Mesenchymal stem cell (in vitro differentiated cells and primary cell): ENCODE results near the gene GMPPB.
"Not testable (repeated sequence)": the region's sequence is repeated elsewhere in the genome, so short reads cannot be mapped to it uniquely, and the experiment has no call there.

Source experiments
- DNase-seq: peaks from one replicate; pipeline ENCODE4 v3.0.0-alpha.2; 2013
- H2AFZ ChIP-seq: one replicate; pipeline ENCODE4 v1.6.1; 2013; ENCODE audit warnings: low read depth, mild to moderate bottlenecking, control low read depth, inconsistent platforms, low read length, moderate library complexity
- H2AK5ac ChIP-seq: 2 replicates; pipeline ENCODE4 v1.6.1; 2013; ENCODE audit warnings: low read length, moderate library complexity, mild to moderate bottlenecking, inconsistent platforms; ENCODE audit not compliant: severe bottlenecking
- H2BK120ac ChIP-seq: one replicate; pipeline ENCODE4 v1.6.1; 2013; ENCODE audit warnings: low read depth, mild to moderate bottlenecking, inconsistent platforms, low read length, moderate library complexity
- H2BK12ac ChIP-seq, 2 experiments: one replicate each; pipeline ENCODE4 v1.6.1; 2013; ENCODE audit warnings: inconsistent platforms in 2 of 2, low read length in 2 of 2, mild to moderate bottlenecking in 2 of 2, moderate library complexity in 2 of 2, control low read depth in 1 of 2
- H2BK15ac ChIP-seq: one replicate; pipeline ENCODE4 v1.6.1; 2013; ENCODE audit warnings: mild to moderate bottlenecking, low read depth, inconsistent platforms; ENCODE audit not compliant: poor library complexity, severe bottlenecking
- H2BK5ac ChIP-seq: 2 replicates; pipeline ENCODE4 v1.6.1; 2013; ENCODE audit warnings: low read depth, mild to moderate bottlenecking, low read length, control low read depth, inconsistent platforms; ENCODE audit not compliant: poor library complexity, severe bottlenecking
- H3K14ac ChIP-seq, 2 experiments: one replicate each; pipeline ENCODE4 v1.6.1; 2013; ENCODE audit warnings: inconsistent platforms in 2 of 2, low read length in 2 of 2, control low read depth in 1 of 2, mild to moderate bottlenecking in 1 of 2, moderate library complexity in 1 of 2
- H3K18ac ChIP-seq, 2 experiments: one replicate each; pipeline ENCODE4 v1.6.1; 2013; ENCODE audit warnings: inconsistent platforms in 2 of 2, low read length in 2 of 2, control low read depth in 1 of 2, low read depth in 1 of 2, mild to moderate bottlenecking in 1 of 2
- H3K23ac ChIP-seq, 2 experiments: one replicate each; pipeline ENCODE4 v1.6.1; 2013; ENCODE audit warnings: inconsistent platforms in 2 of 2, low read length in 2 of 2, mild to moderate bottlenecking in 2 of 2, moderate library complexity in 2 of 2, control low read depth in 1 of 2
- H3K27ac ChIP-seq: 2 replicates; pipeline ENCODE4 v1.5.1; 2013; ENCODE audit warnings: mild to moderate bottlenecking, moderate library complexity, low read length, control low read depth, inconsistent platforms; ENCODE audit not compliant: poor library complexity, severe bottlenecking
- H3K27me3 ChIP-seq, 2 experiments: 2 replicates each; pipeline versions ENCODE4 v1.6.1 to v1.7.0; 2013; ENCODE audit warnings: low read length in 2 of 2, mild to moderate bottlenecking in 2 of 2, moderate library complexity in 2 of 2, control low read depth in 1 of 2, inconsistent platforms in 1 of 2; ENCODE audit not compliant: control insufficient read depth in 1 of 2, insufficient read depth in 1 of 2
- H3K36me3 ChIP-seq, 2 experiments: 2 replicates each; pipeline versions ENCODE4 v1.6.1 to v1.7.0; 2013; ENCODE audit warnings: low read length in 2 of 2, control low read depth in 1 of 2, inconsistent platforms in 1 of 2, low read depth in 1 of 2, mild to moderate bottlenecking in 1 of 2; ENCODE audit not compliant: insufficient read depth in 2 of 2, control insufficient read depth in 1 of 2
- H3K4ac ChIP-seq, 2 experiments: one replicate each; pipeline ENCODE4 v1.6.1; 2013; ENCODE audit warnings: inconsistent platforms in 2 of 2, low read length in 2 of 2, mild to moderate bottlenecking in 2 of 2, moderate library complexity in 2 of 2, control low read depth in 1 of 2, low read depth in 1 of 2
- H3K4me1 ChIP-seq: 2 replicates; pipeline ENCODE4 v1.6.1; 2013; ENCODE audit warnings: low read depth, low read length, control low read depth; ENCODE audit not compliant: control insufficient read depth, insufficient read depth
- H3K4me2 ChIP-seq: 2 replicates; pipeline ENCODE4 v1.6.1; 2013; ENCODE audit warnings: low read length, mild to moderate bottlenecking, inconsistent platforms; ENCODE audit not compliant: poor library complexity, severe bottlenecking
- H3K4me3 ChIP-seq, 2 experiments: 2 replicates each; pipeline versions ENCODE4 v1.5.1 to v1.7.0; 2013; ENCODE audit warnings: low read length in 2 of 2, mild to moderate bottlenecking in 2 of 2, control low read depth in 1 of 2, low read depth in 1 of 2; ENCODE audit not compliant: insufficient read depth in 1 of 2
- H3K79me1 ChIP-seq: replicated peaks from 2 replicates; pipeline ENCODE4 v1.6.1; 2013; ENCODE audit warnings: mild to moderate bottlenecking, control low read depth, low read length, inconsistent platforms; ENCODE audit not compliant: poor library complexity, severe bottlenecking
- H3K9ac ChIP-seq: 2 replicates; pipeline ENCODE4 v1.7.0; 2013; ENCODE audit warnings: mild to moderate bottlenecking, low read length, moderate library complexity
- H3K9me3 ChIP-seq: 2 replicates; pipeline ENCODE4 v1.7.0; 2013; ENCODE audit warnings: mild to moderate bottlenecking, low read length; ENCODE audit not compliant: control insufficient read depth
- H4K8ac ChIP-seq: one replicate; pipeline ENCODE4 v1.6.1; 2013; ENCODE audit warnings: inconsistent platforms, mild to moderate bottlenecking, low read length, moderate library complexity
- H4K91ac ChIP-seq: one replicate; pipeline ENCODE4 v1.6.1; 2013; ENCODE audit warnings: mild to moderate bottlenecking, low read length, inconsistent platforms
- whole genome bisulfite sequencing: methylation state at CpG from one replicate; pipeline ENCODE4 v1.1.7; 2013; ENCODE audit warnings: mixed read lengths; 5-methylcytosine and 5-hydroxymethylcytosine counted together

Gene GMPPB

GRCh38 chr3:49700453-49701128, 23.2 kb downstream of the GMPPB start:
- H3K27ac ChIP-seq, result no peak overlapping the region
- H3K9ac ChIP-seq, result no peak overlapping the region
- no peak overlapping the region for H3K14ac ChIP-seq
- H4K8ac ChIP-seq, result no peak overlapping the region
- no peak overlapping the region for H2BK5ac ChIP-seq
- H3K18ac ChIP-seq, result no peak overlapping the region
- H3K4me1 ChIP-seq, result peaks cover 13% of the 10 kb centered on the region
- H3K9me3 ChIP-seq, result no peaks in the 10 kb centered on the region
- H2BK120ac ChIP-seq, result no peak overlapping the region
- peaks cover 7% of the 10 kb centered on the region for H3K79me1 ChIP-seq
- no peaks in the 10 kb centered on the region for H3K27me3 ChIP-seq
- H3K4ac ChIP-seq, result no peak overlapping the region
- no peak overlapping the region for H3K23ac ChIP-seq
- DNase-seq, result no peak
- no peak overlapping the region for H2BK15ac ChIP-seq
- peaks cover 55 to 84% of the 10 kb centered on the region in 2 experiments for H3K36me3 ChIP-seq
- H2BK12ac ChIP-seq, result no peak overlapping the region
- no peak overlapping the region for H2AFZ ChIP-seq
- H2AK5ac ChIP-seq, result no peak overlapping the region
- H3K4me2 ChIP-seq, result no peak overlapping the region
- H3K4me3 ChIP-seq, result no peak overlapping the region
- 81% methylated on average over 13 of the region's 13 CpGs for WGBS
- no peak overlapping the region for H4K91ac ChIP-seq

- no peak overlapping the region for H2AK5ac ChIP-seq
- WGBS, result 92% methylated on average over 8 of the region's 8 CpGs
- no peak overlapping the region for H3K4me3 ChIP-seq
- no peak overlapping the region for H3K18ac ChIP-seq
- peaks cover 7% of the 10 kb centered on the region for H3K79me1 ChIP-seq
- no peak overlapping the region for H4K8ac ChIP-seq
- H3K23ac ChIP-seq, result no peak overlapping the region
- H3K27ac ChIP-seq, result no peak overlapping the region
- H2BK5ac ChIP-seq, result no peak overlapping the region
- H3K4ac ChIP-seq, result no peak overlapping the region
- no peak overlapping the region for H3K9ac ChIP-seq
- no peaks in the 10 kb centered on the region for H3K9me3 ChIP-seq
- H2BK120ac ChIP-seq, result no peak overlapping the region
- H3K14ac ChIP-seq, result no peak overlapping the region
- H2AFZ ChIP-seq, result no peak overlapping the region
- H3K4me1 ChIP-seq, result peaks cover 12% of the 10 kb centered on the region
- no peak overlapping the region for H4K91ac ChIP-seq
- no peaks in the 10 kb centered on the region for H3K27me3 ChIP-seq
- no peak overlapping the region for H2BK12ac ChIP-seq
- no peak overlapping the region for H3K4me2 ChIP-seq
- no peak for DNase-seq
- peaks cover 51 to 79% of the 10 kb centered on the region in 2 experiments for H3K36me3 ChIP-seq
- no peak overlapping the region for H2BK15ac ChIP-seq
Measured at GRCh38 chr3:49700014-49700413, 23.7 kb downstream of the GMPPB start.

- no peak overlapping the region for H3K4ac ChIP-seq
- no peak overlapping the region for H2BK120ac ChIP-seq
- H3K23ac ChIP-seq, result no peak overlapping the region
Measured at GRCh38 chr3:49699281-49699979, 24.3 kb downstream of the GMPPB start.

GRCh38 chr3:49695350-49696015, 28.3 kb downstream of the GMPPB start:
- not testable (repeated sequence) for H3K27ac ChIP-seq, H2AK5ac ChIP-seq, H4K91ac ChIP-seq, H3K27me3 ChIP-seq, H2BK15ac ChIP-seq, H3K23ac ChIP-seq, H3K18ac ChIP-seq, H3K4ac ChIP-seq, H3K9ac ChIP-seq, H2AFZ ChIP-seq, H3K14ac ChIP-seq, H3K4me2 ChIP-seq, H2BK5ac ChIP-seq, H3K9me3 ChIP-seq, DNase-seq, H2BK120ac ChIP-seq, H4K8ac ChIP-seq, H2BK12ac ChIP-seq, H3K4me3 ChIP-seq
- WGBS, result 93% methylated on average over 4 of the region's 4 CpGs
- H3K4me1 ChIP-seq, result peaks cover 18% of the 10 kb centered on the region
- peaks cover 22 to 40% of the 10 kb centered on the region in 2 experiments for H3K36me3 ChIP-seq
- H3K79me1 ChIP-seq, result peaks cover 16% of the 10 kb centered on the region

More at GRCh38 chr3:49699281-49699979, 24.3 kb downstream of the GMPPB start:
- Histone ChIP-seq H4K8ac (no peak overlapping the region), H3K27me3 (no peaks in the 10 kb centered on the region), H4K91ac (no peak overlapping the region), H2BK5ac (no peak overlapping the region), H2BK12ac (no peak overlapping the region), H2AK5ac (no peak overlapping the region), H3K27ac (no peak overlapping the region), H3K36me3 (peaks cover 45 to 73% of the 10 kb centered on the region in 2 experiments), H3K9me3 (no peaks in the 10 kb centered on the region), H3K9ac (no peak overlapping the region), H3K4me2 (no peak overlapping the region), H3K14ac (no peak overlapping the region), H3K4me1 (peaks cover 12% of the 10 kb centered on the region), H3K18ac (no peak overlapping the region), H2BK15ac (no peak overlapping the region), H3K79me1 (peaks cover 7% of the 10 kb centered on the region), H2AFZ (no peak overlapping the region), H3K4me3 (no peak overlapping the region)
- 94% methylated on average over 11 of the region's 16 CpGs for WGBS
- no peak for DNase-seq
